8988T (cell line): ENCODE data around the gene SCNN1A.
A peak's percentile ranks its signal among the peaks of the same experiment; 100 is the strongest.
"Not testable (repeated sequence)": the region's sequence is repeated elsewhere in the genome, so short reads cannot be mapped to it uniquely, and the experiment has no call there.

ENCODE experiments used
- DNase-seq: peaks from one replicate; pipeline ENCODE4 v3.0.0; 2011

Gene SCNN1A

DNA sequence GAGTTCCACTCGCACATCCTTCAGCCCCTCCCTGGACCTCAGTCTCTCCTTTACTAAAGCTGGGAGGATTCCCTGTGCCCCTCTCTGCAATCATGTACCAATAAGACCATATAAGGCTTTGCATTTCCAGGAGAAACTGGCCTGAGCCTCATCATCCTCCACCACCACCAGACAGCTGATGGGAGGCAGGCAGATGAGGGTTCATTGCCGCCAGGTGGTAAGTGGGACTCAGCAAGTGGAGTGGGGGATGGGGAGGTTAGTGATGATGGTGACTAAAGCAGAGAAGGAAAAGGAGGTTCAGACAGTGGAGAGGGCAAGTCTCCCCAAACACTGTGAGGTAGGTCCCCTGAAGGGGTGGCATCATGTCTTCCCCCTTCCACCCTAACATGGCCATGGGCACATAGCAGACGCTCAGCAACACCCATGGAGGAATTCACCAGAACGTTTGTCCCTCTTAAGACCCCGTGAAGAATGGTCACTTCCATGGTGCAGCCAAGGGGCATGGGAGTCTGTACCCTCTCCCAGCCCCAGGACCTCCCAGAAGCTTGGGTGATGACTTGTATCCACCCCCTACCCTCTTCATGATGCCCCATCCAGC, 29.0 kb downstream of the SCNN1A start:
- no peak for DNase-seq

DNA sequence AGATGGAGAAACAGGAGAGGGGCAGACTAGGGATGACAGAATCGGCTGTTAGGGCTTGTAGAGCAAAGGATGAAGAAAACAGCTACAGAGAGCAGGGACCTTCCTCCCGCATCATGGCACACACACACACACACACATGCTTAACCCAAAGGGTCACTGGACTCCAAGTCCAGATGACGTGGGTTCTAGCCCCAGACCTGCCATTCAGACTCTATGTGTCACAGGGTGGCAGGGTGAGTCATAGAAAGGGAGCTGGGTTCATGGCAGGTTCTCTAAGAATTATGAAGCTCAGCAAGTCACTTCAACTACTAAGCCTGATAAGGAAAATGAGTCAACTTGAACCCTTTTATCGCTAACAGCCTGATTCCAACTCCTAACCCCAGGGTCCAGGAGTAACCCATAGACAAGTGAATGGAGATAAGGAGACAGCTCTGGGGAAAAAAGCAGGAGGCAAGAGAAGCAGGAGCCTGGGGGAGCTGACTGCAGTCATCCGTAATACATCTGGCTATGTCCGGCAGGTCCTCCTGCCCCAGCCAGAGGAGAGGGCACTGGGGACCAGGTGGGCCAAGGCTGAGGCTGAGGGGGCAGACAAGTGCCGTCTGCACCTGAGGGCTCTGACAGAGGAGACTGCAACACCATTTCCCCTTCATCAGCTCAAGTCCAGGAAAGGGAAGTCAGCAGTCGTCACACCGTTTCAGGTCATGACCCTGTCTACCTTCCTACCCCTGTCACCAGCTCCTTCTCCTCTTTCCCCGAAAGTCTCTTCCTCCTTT, 29.9 kb downstream of the SCNN1A start:
- no peak for DNase-seq

- DNase-seq, result not testable (repeated sequence)
Measured at GRCh38 chr12:6344101-6344660, 31.2 kb downstream of the SCNN1A start.

DNA sequence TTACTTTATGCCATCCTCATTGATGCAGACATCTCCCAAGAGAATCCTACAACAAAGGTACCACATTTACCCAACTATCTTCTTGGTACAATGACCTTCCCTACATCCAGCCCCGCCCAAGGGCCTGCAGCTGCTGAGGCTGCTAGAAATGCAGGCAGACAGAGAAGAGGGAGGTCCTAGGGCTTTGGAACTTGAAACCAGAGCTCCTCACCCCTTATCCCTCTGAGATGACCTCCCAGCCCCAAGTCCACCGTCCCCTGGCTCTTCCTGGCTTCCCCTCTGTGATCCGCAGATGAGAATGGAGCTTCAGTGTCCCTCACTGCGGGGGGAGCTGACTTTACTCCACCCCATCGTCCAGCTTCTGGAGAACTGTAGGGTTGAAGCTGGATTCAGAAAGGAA, 31.8 kb downstream of the SCNN1A start:
- DNase-seq, result no peak

DNA sequence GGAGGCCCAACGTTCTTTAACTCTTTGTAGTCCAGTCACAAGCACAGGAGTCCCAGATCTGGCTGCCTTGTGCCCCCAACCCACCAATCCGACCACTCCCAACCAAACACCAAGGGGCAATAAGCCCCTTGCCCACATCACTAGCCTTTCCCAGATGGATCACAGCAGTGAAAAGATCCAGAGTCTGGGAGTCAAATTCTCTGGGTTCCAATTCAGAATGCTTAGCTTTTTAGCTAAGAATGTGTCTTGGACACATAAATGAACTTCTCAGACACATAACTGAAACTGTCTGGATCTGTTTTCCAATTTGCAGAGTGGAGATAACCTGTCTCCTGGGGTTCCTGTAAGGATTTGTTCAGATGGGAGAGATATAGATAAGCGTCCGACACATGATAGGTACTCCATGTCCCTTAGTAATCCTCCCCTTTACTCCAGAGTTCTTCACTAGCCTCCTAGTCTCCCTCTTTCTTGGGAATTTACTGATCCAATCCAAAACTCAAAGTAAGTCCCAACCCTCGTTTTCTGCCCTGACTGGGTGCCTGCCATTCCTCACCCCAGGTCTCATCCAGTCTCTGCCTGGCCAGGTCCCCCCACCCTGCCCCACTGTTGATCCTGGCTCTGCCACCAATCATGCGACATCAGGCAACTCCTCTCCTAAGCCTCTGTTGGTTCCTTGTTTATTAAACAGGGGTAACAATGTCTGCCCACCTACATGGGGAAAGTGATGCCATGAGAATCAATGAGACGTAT, 33.0 kb downstream of the SCNN1A start:
- no peak for DNase-seq

DNA sequence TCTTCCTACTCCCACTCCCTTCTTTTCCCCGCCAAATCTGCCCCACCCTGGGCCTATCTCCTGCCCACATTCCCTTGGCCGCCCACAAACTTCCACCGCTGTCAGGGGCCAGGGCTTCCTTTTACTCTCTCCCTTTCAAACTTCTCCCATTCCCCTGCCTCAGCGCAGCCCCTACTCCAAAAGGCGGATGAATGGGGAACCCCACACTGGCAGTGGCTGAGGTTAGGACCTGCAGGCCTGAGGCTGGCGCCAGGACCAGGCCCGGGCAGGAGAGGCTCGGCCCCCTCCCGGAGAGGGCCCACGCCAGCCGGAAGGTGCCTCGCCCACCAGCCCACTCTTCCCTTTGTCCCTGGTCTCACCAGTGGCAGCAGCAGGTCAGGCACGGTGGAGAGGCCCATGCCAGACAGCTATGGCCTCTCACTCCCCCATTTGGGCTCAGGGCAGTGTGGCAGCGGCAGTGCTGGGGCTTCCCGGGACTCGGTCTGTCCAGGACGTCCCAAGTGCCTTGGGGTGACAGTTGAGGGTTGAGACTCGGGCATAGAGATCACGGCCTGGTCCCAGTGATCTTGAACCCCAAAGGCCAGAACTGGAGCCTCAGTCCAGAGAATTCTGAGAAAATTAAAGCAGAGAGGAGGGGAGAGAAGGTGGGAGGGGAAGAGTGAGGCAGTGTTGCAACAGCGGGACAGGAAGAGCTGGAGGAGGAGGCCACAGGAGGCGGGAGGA, 33.8 kb downstream of the SCNN1A start, which contains the start of gene TNFRSF1A:
TNFRSF1A (minus strand) TSS at position 660 of the 723 bp plus-strand sequence; CDS start at position 398, 262 bp downstream.
- no peak for DNase-seq

- DNase-seq, result no peak
Measured at GRCh38 chr12:6340745-6341416, 34.5 kb downstream of the SCNN1A start.

- DNase-seq, result no peak
Measured at GRCh38 chr12:6340032-6340638, 35.2 kb downstream of the SCNN1A start.

DNA sequence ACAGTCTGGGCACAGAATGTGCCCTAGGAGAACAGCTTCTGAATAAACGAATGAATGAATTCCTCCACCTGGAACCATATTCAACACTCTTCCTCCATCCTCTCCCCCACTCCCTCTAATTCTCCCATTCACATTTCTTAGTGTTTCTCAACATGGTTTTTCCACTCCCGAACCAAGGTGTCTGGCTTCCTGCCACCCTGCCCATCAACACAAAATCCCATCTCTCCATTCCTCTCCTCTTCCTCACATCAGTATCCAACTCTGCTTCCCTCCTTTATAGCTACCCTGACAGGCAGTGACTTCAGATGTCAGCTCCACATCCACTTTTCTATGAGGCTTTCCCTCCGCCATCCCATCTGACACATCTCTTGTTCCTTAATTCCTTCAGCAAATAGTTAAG, 36.4 kb downstream of the SCNN1A start:
- no peak for DNase-seq

DNA sequence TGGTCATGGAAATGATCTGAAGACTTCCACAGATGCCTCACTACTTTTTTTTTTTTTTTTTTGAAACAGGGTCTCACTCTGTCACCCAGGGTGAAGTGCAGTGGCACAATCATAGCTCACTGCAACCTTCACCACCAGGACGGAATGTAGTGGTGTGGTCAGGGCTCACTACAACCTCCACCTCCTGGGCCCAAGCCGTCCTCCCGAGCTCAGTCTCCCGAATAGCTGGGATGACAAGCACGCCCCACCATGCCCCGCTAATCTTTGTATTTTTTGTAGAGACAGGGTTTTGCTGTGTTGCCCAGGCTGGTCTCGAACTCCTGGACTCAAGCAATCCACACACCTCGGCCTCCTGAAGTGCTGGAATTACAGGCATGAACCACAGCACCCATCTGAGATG, 36.8 kb downstream of the SCNN1A start:
- not testable (repeated sequence) for DNase-seq

DNA sequence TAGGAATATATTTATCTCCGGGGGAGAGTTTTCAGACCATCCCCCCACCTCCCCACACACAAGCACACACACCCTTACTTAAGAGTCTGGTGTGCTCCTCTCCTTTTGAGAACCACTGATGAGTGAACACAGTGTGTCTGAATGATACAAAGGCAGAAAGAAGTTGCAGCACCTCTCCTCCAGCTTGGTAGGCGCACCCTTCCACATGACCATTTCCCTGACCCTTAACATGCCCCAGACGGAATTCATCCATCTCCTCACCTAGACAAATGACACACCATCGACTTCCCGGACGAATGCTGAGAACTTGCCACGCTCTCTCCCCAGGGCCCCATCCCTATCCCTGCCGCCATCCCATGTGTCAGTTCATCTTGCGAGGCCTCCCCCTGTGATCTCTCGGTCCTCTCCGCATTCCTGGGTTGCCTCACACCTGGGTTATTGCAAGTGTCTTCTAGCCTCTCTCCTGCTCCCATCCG, 37.4 kb downstream of the SCNN1A start:
- no peak for DNase-seq

- DNase-seq, result no peak
Measured at GRCh38 chr12:6336889-6337853, 38.2 kb downstream of the SCNN1A start.

- peak; percentile 78 for DNase-seq
Measured at GRCh38 chr12:6336079-6336888, 39.1 kb downstream of the SCNN1A start.

- DNase-seq, result no peak
Measured at GRCh38 chr12:6335451-6336078, 39.8 kb downstream of the SCNN1A start.

DNA sequence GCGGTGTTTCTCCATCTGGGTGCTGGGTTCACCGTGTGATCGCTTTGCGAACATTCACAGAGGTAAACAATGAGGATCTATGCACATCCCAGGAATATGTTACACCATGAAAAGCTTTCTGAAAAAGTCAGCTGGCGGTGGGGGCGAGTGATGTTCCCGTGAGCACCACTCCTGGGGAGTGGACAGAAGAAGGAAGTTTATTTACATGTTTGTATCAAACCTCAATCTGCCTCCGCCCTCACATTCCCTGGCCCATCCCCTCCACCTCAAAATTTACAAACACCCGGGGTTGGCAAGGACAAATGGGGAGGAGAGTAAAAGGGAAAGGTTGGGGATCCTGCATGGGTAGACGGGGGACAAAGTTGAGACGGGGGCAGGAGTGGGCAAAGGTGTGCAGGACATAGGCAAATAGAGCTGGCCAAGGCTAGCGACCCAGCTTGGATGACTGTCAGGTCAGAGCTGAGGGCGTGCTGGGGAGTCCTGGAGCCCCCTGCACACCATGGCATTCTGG, 40.4 kb downstream of the SCNN1A start:
- DNase-seq, result no peak

GRCh38 chr12:6334359-6334758, 41.0 kb downstream of the SCNN1A start:
- no peak for DNase-seq

GRCh38 chr12:6333566-6333965, 41.8 kb downstream of the SCNN1A start:
- DNase-seq, result peak; percentile 84

- DNase-seq, result no peak
Measured at GRCh38 chr12:6333029-6333428, 42.3 kb downstream of the SCNN1A start.

DNA sequence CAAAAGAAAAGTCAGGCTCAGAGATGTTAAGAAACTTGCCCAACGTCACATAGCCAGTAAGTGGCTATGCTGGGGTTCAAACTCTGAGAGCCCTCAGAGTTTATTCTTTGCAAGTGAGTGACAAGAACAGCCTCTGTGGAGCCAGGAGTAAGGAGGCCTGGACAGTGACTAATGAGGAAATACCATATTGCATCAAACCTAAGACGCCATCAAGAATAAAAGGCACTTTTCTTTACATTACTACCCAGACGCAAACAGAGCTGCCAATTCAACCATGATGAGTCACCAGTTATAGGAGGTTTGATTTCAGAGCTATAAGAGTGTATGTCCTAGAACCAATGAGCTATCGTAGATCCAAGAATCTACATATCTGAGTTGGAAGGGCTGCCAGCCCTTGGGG, 42.9 kb downstream of the SCNN1A start:
- no peak for DNase-seq
